Gastrocnemius medialis (tissue), 4 donors: Measurements from ENCODE around the gene THSD7B. TPM values are rescaled to one million over a fixed set of nuclear protein-coding genes. Genes with fewer than 3 reads are reported as not detected.

Source experiments
- ATAC-seq, 2 donors: fragments of 150-250 bp; one replicate each; pipeline ENCODE4 v1.9.1; 2016
- DNase-seq, 2 donors: peaks; one replicate each; pipeline ENCODE4 v3.0.0-alpha.2; 2019
- H3K27ac ChIP-seq, 4 donors: fragments of 200-600 bp; sonication (generic); 1 replicate in 1 of 4; 2 replicates in 3 of 4; pipeline ENCODE4 v1.5.1; 2016 to 2018; ENCODE audit warnings: mild to moderate bottlenecking in 2 of 4, moderate library complexity in 1 of 4
- H3K27me3 ChIP-seq, 3 donors: fragments of 200-600 bp; sonication (generic) in 2 of 3; 1 replicate in 1 of 3; 2 replicates in 2 of 3; pipeline versions ENCODE4 v1.5.1 to v1.6.0; 2016 to 2019; ENCODE audit warnings: mild to moderate bottlenecking in 1 of 3, moderate library complexity in 1 of 3
- H3K36me3 ChIP-seq, 2 donors: fragments of 200-600 bp; sonication (generic) in 1 of 2; one replicate each; pipeline ENCODE4 v1.5.1; 2017 to 2018
- H3K4me1 ChIP-seq, 2 donors: fragments of 200-600 bp; sonication (generic) in 1 of 2; one replicate each; pipeline ENCODE4 v1.5.1; 2016 to 2017; ENCODE audit warnings: mild to moderate bottlenecking in 2 of 2
- H3K4me3 ChIP-seq, 4 donors: fragments of 200-600 bp; sonication (generic) in 3 of 4; 1 replicate in 1 of 4; 2 replicates in 3 of 4; pipeline ENCODE4 v1.5.1; 2016 to 2019; ENCODE audit warnings: mild to moderate bottlenecking in 2 of 4
- H3K9me3 ChIP-seq, 3 donors: fragments of 200-600 bp; sonication (generic) in 2 of 3; 1 replicate in 1 of 3; 2 replicates in 2 of 3; pipeline ENCODE4 v1.5.1; 2016 to 2019
- CTCF ChIP-seq, 5 experiments: fragments of 450-650 bp in 3 of 5; fragments of 200-600 bp in 2 of 5; sonication (generic) in 2 of 5; IDR thresholded peaks in 4 of 5; conservative IDR thresholded peaks in 1 of 5; 1 replicate in 4 of 5; 2 replicates in 1 of 5; pipeline ENCODE4 v1.5.1; 2016 to 2019; ENCODE audit warnings: antibody characterized with exemption in 5 of 5, mild to moderate bottlenecking in 3 of 5, moderate library complexity in 3 of 5
- POLR2A ChIP-seq, 2 donors: fragments of 450-650 bp; IDR thresholded peaks; one replicate each; pipeline ENCODE4 v1.6.1; 2017; ENCODE audit warnings: antibody characterized with exemption in 2 of 2, mild to moderate bottlenecking in 2 of 2, moderate library complexity in 2 of 2
- in situ Hi-C, 4 donors: fragments of 200-750 bp; cut with MboI; loops; one replicate each; pipeline versions ENCODE4 v1.15.0 to v1.8.0; 2017; ENCODE audit warnings: low sequenced_read_pairs in 4 of 4
- intact Hi-C: fragments of 100-400 bp; cut with DNase I; formaldehyde crosslinking; loops from one replicate; pipeline ENCODE4 v1.15.1; 2023; ENCODE audit warnings: low total_unique reads
- total RNA-seq, 4 donors: library from RNA; depleted of rRNA; stranded (reverse); fragments of >200 nt; gene quantifications; one replicate each; pipeline versions ENCODE4 v1.1.0 to v1.2.3, GENCODE V29; 2016

Gene THSD7B
- total RNA-seq, 4 donors from 2014 or later, result not detected

GRCh38 chr2:137000811-137001210 is 235.5 kb downstream of the THSD7B start:
- intact Hi-C loops (no loop called here), in situ Hi-C loops (no loop called here)
- H3K27ac ChIP-seq, result no peak overlapping the region
- no peak for DNase-seq
- TF ChIP-seq CTCF (IDR thresholded peaks at IDR 0.05 in 4 of 5, conservative IDR thresholded peaks at IDR 0.05 in 1 of 5) (no peak), POLR2A (IDR thresholded peaks at IDR 0.05) (no peak)
- H3K4me3 ChIP-seq, result no peak overlapping the region
- no peaks in the 10 kb centered on the region for H3K27me3 ChIP-seq
- H3K36me3 ChIP-seq, result no peaks in the 10 kb centered on the region
- no peak for ATAC-seq
- no peaks in the 10 kb centered on the region for H3K4me1 ChIP-seq
- H3K9me3 ChIP-seq, result no peaks in the 10 kb centered on the region

GRCh38 chr2:137002896-137003295 is 237.6 kb downstream of the THSD7B start:
- Histone ChIP-seq H3K36me3 (no peaks in the 10 kb centered on the region), H3K4me3 (no peak overlapping the region), H3K9me3 (no peaks in the 10 kb centered on the region), H3K27me3 (no peaks in the 10 kb centered on the region), H3K27ac (no peak overlapping the region), H3K4me1 (no peaks in the 10 kb centered on the region)
- no peak for DNase-seq
- in situ Hi-C loops, result no loop called here
- intact Hi-C loops, result no loop called here
- TF ChIP-seq CTCF (IDR thresholded peaks at IDR 0.05 in 4 of 5, conservative IDR thresholded peaks at IDR 0.05 in 1 of 5) (no peak), POLR2A (IDR thresholded peaks at IDR 0.05) (no peak)
- no peak for ATAC-seq

GRCh38 chr2:137005210-137005609 is 239.9 kb downstream of the THSD7B start:
- Histone ChIP-seq H3K4me3 (no peak overlapping the region), H3K27me3 (no peaks in the 10 kb centered on the region), H3K36me3 (no peaks in the 10 kb centered on the region), H3K4me1 (no peaks in the 10 kb centered on the region), H3K27ac (no peak overlapping the region), H3K9me3 (no peaks in the 10 kb centered on the region)
- no peak for ATAC-seq
- intact Hi-C loops, result no loop called here
- DNase-seq, result no peak
- in situ Hi-C loops, result no loop called here
- TF ChIP-seq POLR2A (IDR thresholded peaks at IDR 0.05) (no peak), CTCF (IDR thresholded peaks at IDR 0.05 in 4 of 5, conservative IDR thresholded peaks at IDR 0.05 in 1 of 5) (no peak)

- Histone ChIP-seq H3K4me3 (no peak overlapping the region), H3K4me1 (no peaks in the 10 kb centered on the region), H3K36me3 (no peaks in the 10 kb centered on the region), H3K27ac (no peak overlapping the region), H3K27me3 (no peaks in the 10 kb centered on the region), H3K9me3 (no peaks in the 10 kb centered on the region)
- no peak for TF ChIP-seq CTCF (IDR thresholded peaks at IDR 0.05 in 4 of 5, conservative IDR thresholded peaks at IDR 0.05 in 1 of 5)
- no peak for TF ChIP-seq POLR2A (IDR thresholded peaks at IDR 0.05)
- intact Hi-C loops (no loop called here), in situ Hi-C loops (no loop called here)
- ATAC-seq, result no peak
- no peak for DNase-seq
Observed at GRCh38 chr2:137007938-137008337, 242.6 kb downstream of the THSD7B start.

GRCh38 chr2:137009953-137010352 is 244.6 kb downstream of the THSD7B start:
- H3K36me3 ChIP-seq, result no peaks in the 10 kb centered on the region
- no peaks in the 10 kb centered on the region for H3K9me3 ChIP-seq

More at GRCh38 chr2:137009953-137010352, 244.6 kb downstream of the THSD7B start:
- Histone ChIP-seq H3K4me3 (no peak overlapping the region), H3K27me3 (no peaks in the 10 kb centered on the region), H3K4me1 (no peaks in the 10 kb centered on the region), H3K27ac (no peak overlapping the region)
- in situ Hi-C loops, result no loop called here
- intact Hi-C loops, result no loop called here
- ATAC-seq (no peak), DNase-seq (no peak)
- no peak for TF ChIP-seq POLR2A (IDR thresholded peaks at IDR 0.05)
- TF ChIP-seq CTCF (IDR thresholded peaks at IDR 0.05 in 4 of 5, conservative IDR thresholded peaks at IDR 0.05 in 1 of 5), result no peak
